ENCODE results near the gene CABCOCO1.

Gene CABCOCO1

GRCh38 chr10:61662794-61663259 is at the start of gene CABCOCO1:
Gene CABCOCO1, plus strand, starts transcription at chr10:61662929. Its CDS starts 44 bp downstream, at chr10:61662973.
- DNase-seq (ENCODE audit: low spot score) = peak; percentile 33

GRCh38 chr10:61613665-61614064 is 49.1 kb upstream of the CABCOCO1 start:
- no peak for DNase-seq (ENCODE audit: low spot score)

- no peak for DNase-seq (ENCODE audit: low spot score)
These were observed 46.1 kb upstream of the CABCOCO1 start for GRCh38 chr10:61616611-61617010.

- DNase-seq (ENCODE audit: low spot score) = no peak
These were observed 45.5 kb upstream of the CABCOCO1 start for GRCh38 chr10:61617180-61617579.

- no peak for DNase-seq (ENCODE audit: low spot score)
These were observed 45.1 kb upstream of the CABCOCO1 start for GRCh38 chr10:61617586-61617985.

- DNase-seq (ENCODE audit: low spot score) = no peak
These were observed 44.3 kb upstream of the CABCOCO1 start for GRCh38 chr10:61618388-61618961.

- DNase-seq (ENCODE audit: low spot score) = no peak
These were observed 42.2 kb upstream of the CABCOCO1 start for GRCh38 chr10:61620506-61620905.

GRCh38 chr10:61621605-61622051 is 41.1 kb upstream of the CABCOCO1 start:
- DNase-seq (ENCODE audit: low spot score) = no peak

- no peak for DNase-seq (ENCODE audit: low spot score)
These were observed 39.6 kb upstream of the CABCOCO1 start for GRCh38 chr10:61623161-61623560.

GRCh38 chr10:61626209-61626608 is 36.5 kb upstream of the CABCOCO1 start:
- DNase-seq (ENCODE audit: low spot score) = no peak

- no peak for DNase-seq (ENCODE audit: low spot score)
These were observed 35.5 kb upstream of the CABCOCO1 start for GRCh38 chr10:61627266-61627665.

GRCh38 chr10:61628151-61628874 is 34.4 kb upstream of the CABCOCO1 start:
- no peak for DNase-seq (ENCODE audit: low spot score)

GRCh38 chr10:61628875-61629513 is 33.7 kb upstream of the CABCOCO1 start:
- DNase-seq (ENCODE audit: low spot score) = no peak

GRCh38 chr10:61629576-61629975 is 33.2 kb upstream of the CABCOCO1 start:
- DNase-seq (ENCODE audit: low spot score) = no peak

GRCh38 chr10:61632057-61632670 is 30.6 kb upstream of the CABCOCO1 start:
- no peak for DNase-seq (ENCODE audit: low spot score)

- DNase-seq (ENCODE audit: low spot score) = no peak
These were observed 29.1 kb upstream of the CABCOCO1 start for GRCh38 chr10:61633665-61634064.

GRCh38 chr10:61634746-61635145 is 28.0 kb upstream of the CABCOCO1 start:
- DNase-seq (ENCODE audit: low spot score) = no peak

- DNase-seq (ENCODE audit: low spot score) = no peak
These were observed 27.3 kb upstream of the CABCOCO1 start for GRCh38 chr10:61635471-61635870.

GRCh38 chr10:61635932-61636331 is 26.8 kb upstream of the CABCOCO1 start:
- no peak for DNase-seq (ENCODE audit: low spot score)

GRCh38 chr10:61639952-61640351 is 22.8 kb upstream of the CABCOCO1 start:
- no peak for DNase-seq (ENCODE audit: low spot score)

GRCh38 chr10:61640856-61641255 is 21.9 kb upstream of the CABCOCO1 start:
- no peak for DNase-seq (ENCODE audit: low spot score)

GRCh38 chr10:61642150-61642571 is 20.6 kb upstream of the CABCOCO1 start:
- DNase-seq (ENCODE audit: low spot score) = no peak

GRCh38 chr10:61642676-61643075 is 20.1 kb upstream of the CABCOCO1 start:
- DNase-seq (ENCODE audit: low spot score) = no peak

All from cerebellar cortex (tissue), 1 donor.